ENCODE measurements around the gene MDM1. TPM values are rescaled to one million over a fixed set of nuclear protein-coding genes. Genes with fewer than 3 reads are reported as not detected.

The MDM1 gene
- total and polyA plus RNA-seq, 2 experiments from 2014 or later, result 13.6 to 18.9 TPM

DNA sequence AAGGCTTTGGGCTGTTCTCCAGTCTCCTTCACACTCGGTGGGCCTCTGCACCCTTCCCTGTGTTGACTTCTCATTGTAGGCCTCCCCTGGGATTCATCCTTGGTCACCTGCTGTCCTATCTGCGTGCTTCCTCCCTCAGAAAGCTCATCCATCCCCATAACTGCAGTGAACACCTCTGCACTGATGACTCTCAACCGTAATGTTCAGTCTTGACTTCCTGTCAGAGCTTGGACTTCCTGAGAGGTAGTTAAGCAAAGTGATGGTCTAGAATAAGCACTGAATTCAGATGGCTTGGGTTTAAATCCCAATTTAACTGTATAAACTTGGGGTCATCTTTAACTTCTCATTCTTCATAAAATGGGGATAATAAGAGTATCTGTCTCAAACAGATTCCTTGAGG is 13.6 kb upstream of the MDM1 start (continued):
- TF ChIP-seq, protein P1, sequence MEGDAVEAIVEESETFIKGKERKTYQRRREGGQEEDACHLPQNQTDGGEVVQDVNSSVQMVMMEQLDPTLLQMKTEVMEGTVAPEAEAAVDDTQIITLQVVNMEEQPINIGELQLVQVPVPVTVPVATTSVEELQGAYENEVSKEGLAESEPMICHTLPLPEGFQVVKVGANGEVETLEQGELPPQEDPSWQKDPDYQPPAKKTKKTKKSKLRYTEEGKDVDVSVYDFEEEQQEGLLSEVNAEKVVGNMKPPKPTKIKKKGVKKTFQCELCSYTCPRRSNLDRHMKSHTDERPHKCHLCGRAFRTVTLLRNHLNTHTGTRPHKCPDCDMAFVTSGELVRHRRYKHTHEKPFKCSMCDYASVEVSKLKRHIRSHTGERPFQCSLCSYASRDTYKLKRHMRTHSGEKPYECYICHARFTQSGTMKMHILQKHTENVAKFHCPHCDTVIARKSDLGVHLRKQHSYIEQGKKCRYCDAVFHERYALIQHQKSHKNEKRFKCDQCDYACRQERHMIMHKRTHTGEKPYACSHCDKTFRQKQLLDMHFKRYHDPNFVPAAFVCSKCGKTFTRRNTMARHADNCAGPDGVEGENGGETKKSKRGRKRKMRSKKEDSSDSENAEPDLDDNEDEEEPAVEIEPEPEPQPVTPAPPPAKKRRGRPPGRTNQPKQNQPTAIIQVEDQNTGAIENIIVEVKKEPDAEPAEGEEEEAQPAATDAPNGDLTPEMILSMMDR (conservative IDR thresholded peaks at IDR 0.05; ENCODE audit: low read depth in 2 of 2), result no peak
- TF ChIP-seq ZNF331 (CRISPR knock-in tag; IDR thresholded peaks at IDR 0.05; ENCODE audit: low read depth) (no peak), REST (IDR thresholded peaks at IDR 0.05; ENCODE audit: unreplicated experiment) (no peak), EZH2 (IDR thresholded peaks at IDR 0.05; ENCODE audit: low read depth, unreplicated experiment) (no peak), ETS1 (IDR thresholded peaks at IDR 0.05) (no peak)

- Mint-ChIP-seq H3K4me1 (peaks cover 19% of the 10 kb centered on the region), H3K36me3 (ENCODE audit: low read depth) (no peaks in the 10 kb centered on the region), H3K27ac (no peak overlapping the region), H3K27me3 (ENCODE audit: insufficient read depth, low read depth, poor library complexity) (no peaks in the 10 kb centered on the region), H3K9me3 (no peaks in the 10 kb centered on the region), H3K4me3 (no peak overlapping the region)
- ATAC-seq (peak; percentile 93), DNase-seq (ENCODE audit: low spot score) (peak; percentile 65)
- no peaks in the 10 kb centered on the region for H3F3A ChIP-seq (replicated peaks; ENCODE audit: low read depth)
- no peak overlapping the region for H3K27ac ChIP-seq (ENCODE audit: low read depth)
- peak overlapping the region; percentile 58 for H3K4me2 ChIP-seq
- H3K4me3 ChIP-seq, result no peak overlapping the region
- H3K36me3 ChIP-seq (ENCODE audit: insufficient read depth), result no peaks in the 10 kb centered on the region
- peaks cover 10% of the 10 kb centered on the region for H3K4me1 ChIP-seq (ENCODE audit: insufficient read depth)
- no peaks in the 10 kb centered on the region for H3K27me3 ChIP-seq (ENCODE audit: insufficient read depth)
- no peak overlapping the region for H2AFZ ChIP-seq
- H3K79me2 ChIP-seq (replicated peaks; ENCODE audit: insufficient read depth), result no peaks in the 10 kb centered on the region
- no peaks in the 10 kb centered on the region for H3K9me2 ChIP-seq (ENCODE audit: insufficient read depth)
- no peaks in the 10 kb centered on the region for H4K20me1 ChIP-seq (replicated peaks; ENCODE audit: insufficient read depth)
- TF ChIP-seq ETS1 (IDR thresholded peaks at IDR 0.05) (no peak), POLR2AphosphoS5 (IDR thresholded peaks at IDR 0.05; ENCODE audit: low read depth) (0 out of 2 replicates have a peak, but pooled peaks have one; percentile 26), EZH2 (IDR thresholded peaks at IDR 0.05; ENCODE audit: low read depth, unreplicated experiment) (no peak)
- TF ChIP-seq, protein P1 (conservative IDR thresholded peaks at IDR 0.05; ENCODE audit: low read depth in 2 of 2), result no peak
- TF ChIP-seq, protein P2, sequence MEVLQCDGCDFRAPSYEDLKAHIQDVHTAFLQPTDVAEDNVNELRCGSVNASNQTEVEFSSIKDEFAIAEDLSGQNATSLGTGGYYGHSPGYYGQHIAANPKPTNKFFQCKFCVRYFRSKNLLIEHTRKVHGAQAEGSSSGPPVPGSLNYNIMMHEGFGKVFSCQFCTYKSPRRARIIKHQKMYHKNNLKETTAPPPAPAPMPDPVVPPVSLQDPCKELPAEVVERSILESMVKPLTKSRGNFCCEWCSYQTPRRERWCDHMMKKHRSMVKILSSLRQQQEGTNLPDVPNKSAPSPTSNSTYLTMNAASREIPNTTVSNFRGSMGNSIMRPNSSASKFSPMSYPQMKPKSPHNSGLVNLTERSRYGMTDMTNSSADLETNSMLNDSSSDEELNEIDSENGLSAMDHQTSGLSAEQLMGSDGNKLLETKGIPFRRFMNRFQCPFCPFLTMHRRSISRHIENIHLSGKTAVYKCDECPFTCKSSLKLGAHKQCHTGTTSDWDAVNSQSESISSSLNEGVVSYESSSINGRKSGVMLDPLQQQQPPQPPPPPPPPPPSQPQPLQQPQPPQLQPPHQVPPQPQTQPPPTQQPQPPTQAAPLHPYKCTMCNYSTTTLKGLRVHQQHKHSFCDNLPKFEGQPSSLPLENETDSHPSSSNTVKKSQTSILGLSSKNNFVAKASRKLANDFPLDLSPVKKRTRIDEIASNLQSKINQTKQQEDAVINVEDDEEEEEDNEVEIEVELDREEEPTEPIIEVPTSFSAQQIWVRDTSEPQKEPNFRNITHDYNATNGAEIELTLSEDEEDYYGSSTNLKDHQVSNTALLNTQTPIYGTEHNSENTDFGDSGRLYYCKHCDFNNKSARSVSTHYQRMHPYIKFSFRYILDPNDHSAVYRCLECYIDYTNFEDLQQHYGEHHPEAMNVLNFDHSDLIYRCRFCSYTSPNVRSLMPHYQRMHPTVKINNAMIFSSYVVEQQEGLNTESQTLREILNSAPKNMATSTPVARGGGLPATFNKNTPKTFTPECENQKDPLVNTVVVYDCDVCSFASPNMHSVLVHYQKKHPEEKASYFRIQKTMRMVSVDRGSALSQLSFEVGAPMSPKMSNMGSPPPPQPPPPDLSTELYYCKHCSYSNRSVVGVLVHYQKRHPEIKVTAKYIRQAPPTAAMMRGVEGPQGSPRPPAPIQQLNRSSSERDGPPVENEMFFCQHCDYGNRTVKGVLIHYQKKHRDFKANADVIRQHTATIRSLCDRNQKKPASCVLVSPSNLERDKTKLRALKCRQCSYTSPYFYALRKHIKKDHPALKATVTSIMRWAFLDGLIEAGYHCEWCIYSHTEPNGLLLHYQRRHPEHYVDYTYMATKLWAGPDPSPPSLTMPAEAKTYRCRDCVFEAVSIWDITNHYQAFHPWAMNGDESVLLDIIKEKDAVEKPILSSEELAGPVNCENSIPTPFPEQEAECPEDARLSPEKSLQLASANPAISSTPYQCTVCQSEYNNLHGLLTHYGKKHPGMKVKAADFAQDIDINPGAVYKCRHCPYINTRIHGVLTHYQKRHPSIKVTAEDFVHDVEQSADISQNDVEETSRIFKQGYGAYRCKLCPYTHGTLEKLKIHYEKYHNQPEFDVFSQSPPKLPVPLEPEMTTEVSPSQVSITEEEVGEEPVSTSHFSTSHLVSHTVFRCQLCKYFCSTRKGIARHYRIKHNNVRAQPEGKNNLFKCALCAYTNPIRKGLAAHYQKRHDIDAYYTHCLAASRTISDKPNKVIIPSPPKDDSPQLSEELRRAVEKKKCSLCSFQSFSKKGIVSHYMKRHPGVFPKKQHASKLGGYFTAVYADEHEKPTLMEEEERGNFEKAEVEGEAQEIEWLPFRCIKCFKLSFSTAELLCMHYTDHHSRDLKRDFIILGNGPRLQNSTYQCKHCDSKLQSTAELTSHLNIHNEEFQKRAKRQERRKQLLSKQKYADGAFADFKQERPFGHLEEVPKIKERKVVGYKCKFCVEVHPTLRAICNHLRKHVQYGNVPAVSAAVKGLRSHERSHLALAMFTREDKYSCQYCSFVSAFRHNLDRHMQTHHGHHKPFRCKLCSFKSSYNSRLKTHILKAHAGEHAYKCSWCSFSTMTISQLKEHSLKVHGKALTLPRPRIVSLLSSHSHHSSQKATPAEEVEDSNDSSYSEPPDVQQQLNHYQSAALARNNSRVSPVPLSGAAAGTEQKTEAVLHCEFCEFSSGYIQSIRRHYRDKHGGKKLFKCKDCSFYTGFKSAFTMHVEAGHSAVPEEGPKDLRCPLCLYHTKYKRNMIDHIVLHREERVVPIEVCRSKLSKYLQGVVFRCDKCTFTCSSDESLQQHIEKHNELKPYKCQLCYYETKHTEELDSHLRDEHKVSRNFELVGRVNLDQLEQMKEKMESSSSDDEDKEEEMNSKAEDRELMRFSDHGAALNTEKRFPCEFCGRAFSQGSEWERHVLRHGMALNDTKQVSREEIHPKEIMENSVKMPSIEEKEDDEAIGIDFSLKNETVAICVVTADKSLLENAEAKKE (CRISPR knock-in tag; IDR thresholded peaks at IDR 0.05), result peak; percentile 31; the same call in 1 of the 2 replicates
Observed at GRCh38 chr12:68344126-68344525, 12.0 kb upstream of the MDM1 start.

All from GM23338 (cell line).